Dedifferentiated amniotic fluid mesenchymal stem cell (primary cell): ENCODE measurements around the gene CLDN9.
"Not testable (repeated sequence)": the region's sequence is repeated elsewhere in the genome, so short reads cannot be mapped to it uniquely, and the experiment has no call there.

Source experiments
- DNase-seq: peaks from one replicate; pipeline ENCODE4 v3.0.0-alpha.2; 2016; ENCODE audit errors: extremely low spot score

The CLDN9 gene

GRCh38 chr16:3054965-3055733 lies 42.4 kb downstream of the CLDN9 start:
- DNase-seq, result no peak

GRCh38 chr16:3055734-3056115 lies 43.0 kb downstream of the CLDN9 start:
- not testable (repeated sequence) for DNase-seq

GRCh38 chr16:3056336-3057180 lies 43.8 kb downstream of the CLDN9 start:
- DNase-seq, result no peak

GRCh38 chr16:3057181-3058138 lies 44.7 kb downstream of the CLDN9 start:
- DNase-seq, result no peak

- no peak for DNase-seq
These were observed 45.7 kb downstream of the CLDN9 start for GRCh38 chr16:3058139-3059030.

GRCh38 chr16:3059041-3059722 lies 46.5 kb downstream of the CLDN9 start:
- peak; percentile 73 for DNase-seq

- no peak for DNase-seq
These were observed 47.1 kb downstream of the CLDN9 start for GRCh38 chr16:3059723-3060242.

GRCh38 chr16:3060339-3061127 lies 47.8 kb downstream of the CLDN9 start:
- no peak for DNase-seq

- no peak for DNase-seq
These were observed 49.8 kb downstream of the CLDN9 start for GRCh38 chr16:3062553-3062952.

GRCh38 chr16:3063625-3064386 lies 51.1 kb downstream of the CLDN9 start:
- DNase-seq, result no peak
